Neuronal stem cell (in vitro differentiated cells): Measurements from ENCODE around the gene LSM14A.
"Not testable (repeated sequence)": the region's sequence is repeated elsewhere in the genome, so short reads cannot be mapped to it uniquely, and the experiment has no call there.

ENCODE experiments used
- DNase-seq: peaks from one replicate; pipeline ENCODE4 v3.0.0-alpha.2; 2013; ENCODE audit warnings: low spot score
- H2AFZ ChIP-seq: one replicate; pipeline ENCODE4 v1.6.1; 2013; ENCODE audit warnings: mild to moderate bottlenecking, low read length, inconsistent platforms
- H2AK5ac ChIP-seq: 2 replicates; pipeline ENCODE4 v1.6.1; 2013; ENCODE audit warnings: low read depth, mild to moderate bottlenecking, inconsistent platforms, low read length, moderate library complexity, mixed read lengths
- H2BK120ac ChIP-seq: 2 replicates; pipeline ENCODE4 v1.6.1; 2013; ENCODE audit warnings: low read depth, mild to moderate bottlenecking, inconsistent platforms, low read length, moderate library complexity, mixed read lengths
- H2BK12ac ChIP-seq: one replicate; pipeline ENCODE4 v1.6.1; 2013; ENCODE audit warnings: low read length, inconsistent platforms
- H2BK15ac ChIP-seq: 2 replicates; pipeline ENCODE4 v1.6.1; 2013; ENCODE audit warnings: mild to moderate bottlenecking, low read length, inconsistent platforms, mixed read lengths
- H2BK5ac ChIP-seq: one replicate; pipeline ENCODE4 v1.6.1; 2013; ENCODE audit warnings: inconsistent platforms, mild to moderate bottlenecking, low read length, moderate library complexity
- H3K14ac ChIP-seq: one replicate; pipeline ENCODE4 v1.6.1; 2013; ENCODE audit warnings: low read length, inconsistent platforms
- H3K18ac ChIP-seq: 2 replicates; pipeline ENCODE4 v1.6.1; 2013; ENCODE audit warnings: low read length, inconsistent platforms
- H3K23ac ChIP-seq: 2 replicates; pipeline ENCODE4 v1.6.1; 2013; ENCODE audit warnings: low read depth, mild to moderate bottlenecking, mixed read lengths, low read length, inconsistent platforms; ENCODE audit not compliant: poor library complexity
- H3K27ac ChIP-seq: replicated peaks from 3 replicates; pipeline ENCODE4 v1.5.1; 2013; ENCODE audit warnings: low read length, inconsistent platforms
- H3K27me3 ChIP-seq, 3 experiments: 2 replicates each; pipeline ENCODE4 v1.6.1; 2013; ENCODE audit warnings: low read length in 3 of 3, mild to moderate bottlenecking in 2 of 3, inconsistent platforms in 1 of 3, low read depth in 1 of 3, mixed read lengths in 1 of 3, moderate library complexity in 1 of 3; ENCODE audit not compliant: control insufficient read depth in 3 of 3, insufficient read depth in 3 of 3
- H3K36me3 ChIP-seq, 2 donors: replicated peaks in 1 of 2; 2 replicates each; pipeline ENCODE4 v1.6.1; 2013; ENCODE audit warnings: low read length in 2 of 2; ENCODE audit not compliant: control insufficient read depth in 2 of 2, insufficient read depth in 2 of 2
- H3K4ac ChIP-seq: 2 replicates; pipeline ENCODE4 v1.6.1; 2013; ENCODE audit warnings: inconsistent platforms, mild to moderate bottlenecking, low read length, moderate library complexity
- H3K4me1 ChIP-seq, 2 donors: 1 replicate in 1 of 2; 2 replicates in 1 of 2; pipeline ENCODE4 v1.6.1; 2013; ENCODE audit warnings: low read length in 2 of 2, low read depth in 1 of 2; ENCODE audit not compliant: control insufficient read depth in 2 of 2, insufficient read depth in 1 of 2
- H3K4me2 ChIP-seq: one replicate; pipeline ENCODE4 v1.6.1; 2013; ENCODE audit warnings: mild to moderate bottlenecking, low read length, inconsistent platforms; ENCODE audit not compliant: insufficient read depth, poor library complexity, severe bottlenecking
- H3K4me3 ChIP-seq, 2 donors: 2 replicates each; pipeline ENCODE4 v1.5.1; 2013; ENCODE audit warnings: low read length in 2 of 2, mild to moderate bottlenecking in 2 of 2, inconsistent platforms in 1 of 2, moderate library complexity in 1 of 2
- H3K79me1 ChIP-seq: one replicate; pipeline ENCODE4 v1.6.1; 2013; ENCODE audit warnings: low read depth, mild to moderate bottlenecking, inconsistent platforms, low read length, moderate library complexity
- H3K9ac ChIP-seq: one replicate; pipeline ENCODE4 v1.6.1; 2013; ENCODE audit warnings: mild to moderate bottlenecking, low read depth, low read length, inconsistent platforms; ENCODE audit not compliant: poor library complexity
- H3K9me3 ChIP-seq, 2 donors: replicated peaks in 1 of 2; 2 replicates each; pipeline versions ENCODE3 to v1.6.1; 2013; ENCODE audit warnings: low read length in 2 of 2, mild to moderate bottlenecking in 2 of 2, inconsistent platforms in 1 of 2, low read depth in 1 of 2, mixed read lengths in 1 of 2, moderate library complexity in 1 of 2; ENCODE audit not compliant: control insufficient read depth in 2 of 2, insufficient read depth in 1 of 2
- H4K8ac ChIP-seq: one replicate; pipeline ENCODE4 v1.6.1; 2013; ENCODE audit warnings: low read depth, mild to moderate bottlenecking, inconsistent platforms, low read length, moderate library complexity
- H4K91ac ChIP-seq: one replicate; pipeline ENCODE4 v1.6.1; 2013; ENCODE audit warnings: low read length, low read depth, mild to moderate bottlenecking, inconsistent platforms; ENCODE audit not compliant: poor library complexity
- WGBS, 2 donors: extraction: QIAGEN DNeasy Blood & Tissue Kit; methylation state at CpG; one replicate each; pipeline ENCODE4 v1.1.7; 2013; ENCODE audit warnings: missing lambda C conversion rate in 2 of 2, mixed read lengths in 1 of 2; ENCODE audit not compliant: insufficient read length in 2 of 2, insufficient replicate concordance in 1 of 2; ENCODE audit errors: extremely low coverage in 2 of 2; 5-methylcytosine and 5-hydroxymethylcytosine counted together

Gene LSM14A

GRCh38 chr19:34193439-34193838 is 21.1 kb downstream of the LSM14A start:
- H3K4me3 ChIP-seq = no peak overlapping the region
- peaks cover 0 to 7% of the 10 kb centered on the region in 2 donors for H3K9me3 ChIP-seq
- H3K36me3 ChIP-seq = peaks cover 12 to 56% of the 10 kb centered on the region in 2 donors
- no peak overlapping the region for H4K91ac ChIP-seq
- H3K79me1 ChIP-seq = peaks cover 6% of the 10 kb centered on the region
- no peak overlapping the region for H2BK120ac ChIP-seq
- no peak overlapping the region for H3K14ac ChIP-seq
- no peak overlapping the region for H3K23ac ChIP-seq
- H3K18ac ChIP-seq = no peak overlapping the region
- no peak overlapping the region for H2BK5ac ChIP-seq
- H3K9ac ChIP-seq = no peak overlapping the region
- no peak overlapping the region for H2AK5ac ChIP-seq
- H2BK15ac ChIP-seq = no peak overlapping the region
- no peaks in the 10 kb centered on the region for H3K4me1 ChIP-seq
- no peak overlapping the region for H4K8ac ChIP-seq
- no peak overlapping the region for H3K27ac ChIP-seq
- H3K4ac ChIP-seq = no peak overlapping the region
- no peak overlapping the region for H2AFZ ChIP-seq
- no CpG with 5 or more reads among the region's 2 CpGs for WGBS, 2 donors
- no peaks in the 10 kb centered on the region for H3K27me3 ChIP-seq
- H2BK12ac ChIP-seq = no peak overlapping the region
- no peak for DNase-seq
- no peak overlapping the region for H3K4me2 ChIP-seq

- H3K9me3 ChIP-seq = peaks cover 0 to 7% of the 10 kb centered on the region in 2 donors
- H3K79me1 ChIP-seq = peaks cover 6% of the 10 kb centered on the region
- no peak overlapping the region for H4K8ac ChIP-seq
- no peak overlapping the region for H3K9ac ChIP-seq
- H3K27me3 ChIP-seq = no peaks in the 10 kb centered on the region
- no peak overlapping the region for H2AK5ac ChIP-seq
- H2BK120ac ChIP-seq = no peak overlapping the region
- no peak overlapping the region for H3K23ac ChIP-seq
- no peak overlapping the region for H2BK12ac ChIP-seq
- WGBS, 2 donors = no CpG with 5 or more reads among the region's 4 CpGs
- no peak overlapping the region for H2AFZ ChIP-seq
- H3K14ac ChIP-seq = no peak overlapping the region
- no peak overlapping the region for H3K18ac ChIP-seq
- no peak for DNase-seq
- no peak overlapping the region for H2BK15ac ChIP-seq
- peaks cover 12 to 60% of the 10 kb centered on the region in 2 donors for H3K36me3 ChIP-seq
- no peak overlapping the region for H3K4ac ChIP-seq
- no peak overlapping the region for H3K4me3 ChIP-seq
- H3K4me1 ChIP-seq = no peaks in the 10 kb centered on the region
- no peak overlapping the region for H2BK5ac ChIP-seq
- no peak overlapping the region for H3K4me2 ChIP-seq
- H4K91ac ChIP-seq = no peak overlapping the region
- no peak overlapping the region for H3K27ac ChIP-seq
Measured at GRCh38 chr19:34193876-34194275, 21.6 kb downstream of the LSM14A start.

- no peak overlapping the region for H3K27ac ChIP-seq
- peaks cover 0 to 11% of the 10 kb centered on the region in 2 donors for H3K9me3 ChIP-seq
- peaks cover 15 to 98% of the 10 kb centered on the region in 2 donors for H3K36me3 ChIP-seq
- no peak overlapping the region for H2AFZ ChIP-seq
- no peak overlapping the region for H3K9ac ChIP-seq
- no peak overlapping the region for H3K18ac ChIP-seq
- H3K4me3 ChIP-seq = no peak overlapping the region
- no peak overlapping the region for H4K8ac ChIP-seq
- H3K23ac ChIP-seq = no peak overlapping the region
- no peak overlapping the region for H4K91ac ChIP-seq
- no CpG with 5 or more reads among the region's 6 CpGs for WGBS, 2 donors
- no peak overlapping the region for H2BK5ac ChIP-seq
- no peak for DNase-seq
- no peak overlapping the region for H2AK5ac ChIP-seq
- H2BK15ac ChIP-seq = no peak overlapping the region
- no peak overlapping the region for H2BK120ac ChIP-seq
- no peaks in the 10 kb centered on the region for H3K4me1 ChIP-seq
- H3K27me3 ChIP-seq = no peaks in the 10 kb centered on the region
- H3K79me1 ChIP-seq = no peaks in the 10 kb centered on the region
- H3K4ac ChIP-seq = no peak overlapping the region
- H3K4me2 ChIP-seq = no peak overlapping the region
- no peak overlapping the region for H3K14ac ChIP-seq
- H2BK12ac ChIP-seq = no peak overlapping the region
Measured at GRCh38 chr19:34201133-34201532, 28.8 kb downstream of the LSM14A start.

- H2BK15ac ChIP-seq, H4K8ac ChIP-seq, H3K4ac ChIP-seq, H3K4me3 ChIP-seq, H4K91ac ChIP-seq, H3K9ac ChIP-seq, H2BK12ac ChIP-seq, H3K9me3 ChIP-seq, H3K18ac ChIP-seq, H3K27me3 ChIP-seq, H2AK5ac ChIP-seq, H3K23ac ChIP-seq, H3K79me1 ChIP-seq, H3K27ac ChIP-seq, DNase-seq, H2AFZ ChIP-seq, H2BK120ac ChIP-seq, H2BK5ac ChIP-seq, H3K14ac ChIP-seq, H3K4me1 ChIP-seq, H3K4me2 ChIP-seq: not testable (repeated sequence)
- peaks cover 13 to 97% of the 10 kb centered on the region in 2 donors for H3K36me3 ChIP-seq
- WGBS, 2 donors = no CpG with 5 or more reads among the region's 7 CpGs
Measured at GRCh38 chr19:34205324-34205723, 33.0 kb downstream of the LSM14A start.
